ENCODE data around the gene AGBL4.

DNA sequence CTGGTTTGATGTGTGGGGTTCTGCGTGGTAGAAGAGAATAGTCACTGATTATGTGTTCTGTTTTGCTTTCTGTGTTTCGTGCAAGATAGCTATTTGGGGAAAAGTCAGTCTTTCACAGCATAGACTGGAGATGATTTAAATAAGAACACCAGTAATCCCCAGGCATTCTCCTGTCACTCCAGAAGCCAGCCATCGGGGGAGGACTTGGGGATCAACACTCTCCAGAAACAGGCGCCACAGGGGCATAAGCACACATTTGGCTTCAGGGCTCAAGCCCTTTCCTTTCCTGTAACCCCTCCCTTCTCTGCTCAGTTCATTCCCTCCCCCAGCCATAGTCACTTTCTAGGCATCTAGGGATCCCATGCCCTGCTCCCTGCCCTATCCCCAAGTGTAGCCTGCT lies 1149.8 kb downstream of the AGBL4 start:
- TF ChIP-seq SNAI2 (CRISPR knock-in tag; IDR thresholded peaks at IDR 0.05) (no peak), GLIS3 (CRISPR knock-in tag; IDR thresholded peaks at IDR 0.05) (no peak), RARB (CRISPR knock-in tag; IDR thresholded peaks at IDR 0.05) (no peak), CSDC2 (CRISPR knock-in tag; IDR thresholded peaks at IDR 0.05) (no peak), OSR1 (CRISPR knock-in tag; IDR thresholded peaks at IDR 0.05) (no peak), BACH2 (CRISPR knock-in tag; IDR thresholded peaks at IDR 0.05; ENCODE audit: borderline replicate concordance) (no peak), PPARA (CRISPR knock-in tag; IDR thresholded peaks at IDR 0.05; ENCODE audit: borderline replicate concordance) (no peak)
- TF ChIP-seq, protein P1, sequence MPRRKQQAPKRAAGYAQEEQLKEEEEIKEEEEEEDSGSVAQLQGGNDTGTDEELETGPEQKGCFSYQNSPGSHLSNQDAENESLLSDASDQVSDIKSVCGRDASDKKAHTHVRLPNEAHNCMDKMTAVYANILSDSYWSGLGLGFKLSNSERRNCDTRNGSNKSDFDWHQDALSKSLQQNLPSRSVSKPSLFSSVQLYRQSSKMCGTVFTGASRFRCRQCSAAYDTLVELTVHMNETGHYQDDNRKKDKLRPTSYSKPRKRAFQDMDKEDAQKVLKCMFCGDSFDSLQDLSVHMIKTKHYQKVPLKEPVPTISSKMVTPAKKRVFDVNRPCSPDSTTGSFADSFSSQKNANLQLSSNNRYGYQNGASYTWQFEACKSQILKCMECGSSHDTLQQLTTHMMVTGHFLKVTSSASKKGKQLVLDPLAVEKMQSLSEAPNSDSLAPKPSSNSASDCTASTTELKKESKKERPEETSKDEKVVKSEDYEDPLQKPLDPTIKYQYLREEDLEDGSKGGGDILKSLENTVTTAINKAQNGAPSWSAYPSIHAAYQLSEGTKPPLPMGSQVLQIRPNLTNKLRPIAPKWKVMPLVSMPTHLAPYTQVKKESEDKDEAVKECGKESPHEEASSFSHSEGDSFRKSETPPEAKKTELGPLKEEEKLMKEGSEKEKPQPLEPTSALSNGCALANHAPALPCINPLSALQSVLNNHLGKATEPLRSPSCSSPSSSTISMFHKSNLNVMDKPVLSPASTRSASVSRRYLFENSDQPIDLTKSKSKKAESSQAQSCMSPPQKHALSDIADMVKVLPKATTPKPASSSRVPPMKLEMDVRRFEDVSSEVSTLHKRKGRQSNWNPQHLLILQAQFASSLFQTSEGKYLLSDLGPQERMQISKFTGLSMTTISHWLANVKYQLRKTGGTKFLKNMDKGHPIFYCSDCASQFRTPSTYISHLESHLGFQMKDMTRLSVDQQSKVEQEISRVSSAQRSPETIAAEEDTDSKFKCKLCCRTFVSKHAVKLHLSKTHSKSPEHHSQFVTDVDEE (CRISPR knock-in tag; IDR thresholded peaks at IDR 0.05) = no peak
- TF ChIP-seq, protein P2, sequence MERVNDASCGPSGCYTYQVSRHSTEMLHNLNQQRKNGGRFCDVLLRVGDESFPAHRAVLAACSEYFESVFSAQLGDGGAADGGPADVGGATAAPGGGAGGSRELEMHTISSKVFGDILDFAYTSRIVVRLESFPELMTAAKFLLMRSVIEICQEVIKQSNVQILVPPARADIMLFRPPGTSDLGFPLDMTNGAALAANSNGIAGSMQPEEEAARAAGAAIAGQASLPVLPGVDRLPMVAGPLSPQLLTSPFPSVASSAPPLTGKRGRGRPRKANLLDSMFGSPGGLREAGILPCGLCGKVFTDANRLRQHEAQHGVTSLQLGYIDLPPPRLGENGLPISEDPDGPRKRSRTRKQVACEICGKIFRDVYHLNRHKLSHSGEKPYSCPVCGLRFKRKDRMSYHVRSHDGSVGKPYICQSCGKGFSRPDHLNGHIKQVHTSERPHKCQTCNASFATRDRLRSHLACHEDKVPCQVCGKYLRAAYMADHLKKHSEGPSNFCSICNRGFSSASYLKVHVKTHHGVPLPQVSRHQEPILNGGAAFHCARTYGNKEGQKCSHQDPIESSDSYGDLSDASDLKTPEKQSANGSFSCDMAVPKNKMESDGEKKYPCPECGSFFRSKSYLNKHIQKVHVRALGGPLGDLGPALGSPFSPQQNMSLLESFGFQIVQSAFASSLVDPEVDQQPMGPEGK (CRISPR knock-in tag; IDR thresholded peaks at IDR 0.05; ENCODE audit: borderline replicate concordance) = no peak
